K562 (cell line): ENCODE measurements around the gene ST7.

Source experiments
- ELF4 ChIP-seq: fragments of 450-650 bp; formaldehyde crosslinking; IDR thresholded peaks from 2 replicates; pipeline ENCODE4 v1.4.0; 2022; ENCODE audit warnings: missing genetic modification characterization
- MAFK ChIP-seq: IDR thresholded peaks from 2 replicates; pipeline ENCODE4 v1.6.1; 2011; ENCODE audit warnings: low read length, improper control_type of control experiment
- MTA2 ChIP-seq: fragments of 450-650 bp; IDR thresholded peaks from 2 replicates; pipeline ENCODE4 v1.6.1; 2016; ENCODE audit warnings: low read depth
- MYC ChIP-seq, 2 experiments: fragments of 250-450 bp in 1 of 2; sonication (Bioruptor Pico) in 1 of 2; IDR thresholded peaks; 2 replicates each; pipeline versions ENCODE4 v1.5.1 to v1.6.1; 2012 to 2021; ENCODE audit warnings: low read depth in 2 of 2, borderline replicate concordance in 1 of 2, improper control_type of control experiment in 1 of 2, low read length in 1 of 2, mild to moderate bottlenecking in 1 of 2, moderate library complexity in 1 of 2
- NR2C2 ChIP-seq, 2 experiments: fragments of 200-800 bp in 1 of 2; sonication (Bioruptor generic) in 1 of 2; sonication (generic) in 1 of 2; formaldehyde crosslinking in 1 of 2; IDR thresholded peaks; 2 replicates each; pipeline versions ENCODE4 v1.6.1 to v1.8.0; 2016 to 2022; ENCODE audit warnings: mild to moderate bottlenecking in 1 of 2, missing compliant biosample characterization in 1 of 2, missing genetic modification characterization in 1 of 2, missing genetic modification reagents in 1 of 2
- POLR2A ChIP-seq: fragments of 450-650 bp; conservative IDR thresholded peaks from 2 replicates; pipeline ENCODE4 v1.6.1; 2016
- RBM39 ChIP-seq: fragments of 200-400 bp; formaldehyde crosslinking; optimal IDR thresholded peaks from 2 replicates; pipeline ENCODE3; 2018; ENCODE audit warnings: low read depth, low read length
- RFX1 ChIP-seq: fragments of 450-650 bp; IDR thresholded peaks from 2 replicates; pipeline ENCODE4 v1.6.1; 2016; ENCODE audit warnings: mild to moderate bottlenecking, moderate library complexity
- SMARCE1 ChIP-seq: fragments of 450-650 bp; IDR thresholded peaks from 2 replicates; pipeline ENCODE4 v1.7.1; 2016; ENCODE audit warnings: mild to moderate bottlenecking
- ZNF24 ChIP-seq: fragments of 450-650 bp; IDR thresholded peaks from 2 replicates; pipeline ENCODE4 v1.6.1; 2016
- TF ChIP-seq, protein P1 (sequence below), 3 experiments: fragments of 200-800 bp in 1 of 3; sonication (Bioruptor generic) in 1 of 3; sonication (generic) in 1 of 3; formaldehyde crosslinking in 1 of 3; IDR thresholded peaks; 2 replicates each; pipeline versions ENCODE4 v1.6.1 to v1.8.0; 2016 to 2022; ENCODE audit warnings: mild to moderate bottlenecking in 2 of 3, missing compliant biosample characterization in 2 of 3, missing genetic modification characterization in 2 of 3, missing genetic modification reagents in 1 of 3
- TF ChIP-seq, protein P2 (sequence below): sonication (generic); formaldehyde crosslinking; IDR thresholded peaks from 2 replicates; pipeline ENCODE4 v1.5.0; 2020; ENCODE audit warnings: missing genetic modification reagents
- TF ChIP-seq, protein P3 (sequence below), 3 experiments: IDR thresholded peaks in 2 of 3; conservative IDR thresholded peaks in 1 of 3; 2 replicates each; pipeline ENCODE4 v1.5.1; 2011 to 2012; ENCODE audit warnings: low read length in 3 of 3, mild to moderate bottlenecking in 3 of 3, control low read depth in 2 of 3, improper control_type of control experiment in 1 of 3, inconsistent platforms in 1 of 3, low read depth in 1 of 3, mixed read lengths in 1 of 3, moderate library complexity in 1 of 3; ENCODE audit not compliant: insufficient read depth in 2 of 3

DNA sequence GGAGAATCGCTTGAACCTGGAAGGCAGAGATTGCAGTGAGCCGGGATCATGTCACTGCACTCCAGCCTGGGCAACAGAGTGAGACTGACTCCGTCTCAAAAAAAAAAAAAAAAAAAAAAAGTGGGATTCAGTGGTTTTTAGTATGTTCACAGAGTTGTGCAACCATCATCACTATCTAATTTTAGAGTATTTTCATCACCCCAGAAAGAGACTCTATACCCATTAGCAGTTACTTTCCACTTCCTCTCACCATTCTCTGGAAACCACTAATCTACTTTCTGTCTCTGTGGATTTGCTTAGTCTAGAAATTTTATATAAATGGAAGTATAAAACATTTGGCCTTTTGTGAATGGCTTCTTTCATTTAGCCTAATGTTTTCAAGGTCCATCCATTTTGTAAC is 113.4 kb downstream of the ST7 start:
- TF ChIP-seq, protein P1, sequence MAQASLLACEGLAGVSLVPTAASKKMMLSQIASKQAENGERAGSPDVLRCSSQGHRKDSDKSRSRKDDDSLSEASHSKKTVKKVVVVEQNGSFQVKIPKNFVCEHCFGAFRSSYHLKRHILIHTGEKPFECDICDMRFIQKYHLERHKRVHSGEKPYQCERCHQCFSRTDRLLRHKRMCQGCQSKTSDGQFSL (CRISPR knock-in tag; IDR thresholded peaks at IDR 0.05), result no peak
- TF ChIP-seq, protein P1 (tag; IDR thresholded peaks at IDR 0.05), result no peak
- no peak for TF ChIP-seq ZNF24
- TF ChIP-seq ELF4 (CRISPR knock-in tag), result no peak
- TF ChIP-seq RFX1, result no peak
- TF ChIP-seq, protein P2, sequence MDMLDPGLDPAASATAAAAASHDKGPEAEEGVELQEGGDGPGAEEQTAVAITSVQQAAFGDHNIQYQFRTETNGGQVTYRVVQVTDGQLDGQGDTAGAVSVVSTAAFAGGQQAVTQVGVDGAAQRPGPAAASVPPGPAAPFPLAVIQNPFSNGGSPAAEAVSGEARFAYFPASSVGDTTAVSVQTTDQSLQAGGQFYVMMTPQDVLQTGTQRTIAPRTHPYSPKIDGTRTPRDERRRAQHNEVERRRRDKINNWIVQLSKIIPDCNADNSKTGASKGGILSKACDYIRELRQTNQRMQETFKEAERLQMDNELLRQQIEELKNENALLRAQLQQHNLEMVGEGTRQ, result no peak
- TF ChIP-seq, protein P3, sequence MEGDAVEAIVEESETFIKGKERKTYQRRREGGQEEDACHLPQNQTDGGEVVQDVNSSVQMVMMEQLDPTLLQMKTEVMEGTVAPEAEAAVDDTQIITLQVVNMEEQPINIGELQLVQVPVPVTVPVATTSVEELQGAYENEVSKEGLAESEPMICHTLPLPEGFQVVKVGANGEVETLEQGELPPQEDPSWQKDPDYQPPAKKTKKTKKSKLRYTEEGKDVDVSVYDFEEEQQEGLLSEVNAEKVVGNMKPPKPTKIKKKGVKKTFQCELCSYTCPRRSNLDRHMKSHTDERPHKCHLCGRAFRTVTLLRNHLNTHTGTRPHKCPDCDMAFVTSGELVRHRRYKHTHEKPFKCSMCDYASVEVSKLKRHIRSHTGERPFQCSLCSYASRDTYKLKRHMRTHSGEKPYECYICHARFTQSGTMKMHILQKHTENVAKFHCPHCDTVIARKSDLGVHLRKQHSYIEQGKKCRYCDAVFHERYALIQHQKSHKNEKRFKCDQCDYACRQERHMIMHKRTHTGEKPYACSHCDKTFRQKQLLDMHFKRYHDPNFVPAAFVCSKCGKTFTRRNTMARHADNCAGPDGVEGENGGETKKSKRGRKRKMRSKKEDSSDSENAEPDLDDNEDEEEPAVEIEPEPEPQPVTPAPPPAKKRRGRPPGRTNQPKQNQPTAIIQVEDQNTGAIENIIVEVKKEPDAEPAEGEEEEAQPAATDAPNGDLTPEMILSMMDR (IDR thresholded peaks at IDR 0.05 in 2 of 3, conservative IDR thresholded peaks at IDR 0.05 in 1 of 3; ENCODE audit: insufficient read depth in 2 of 3, low read depth in 1 of 3, low read length in 3 of 3), result no peak
- TF ChIP-seq MTA2, result no peak
- TF ChIP-seq MYC (IDR thresholded peaks at IDR 0.05; ENCODE audit: low read depth, low read length), result no peak
- no peak for TF ChIP-seq MYC (CRISPR knock-in tag; IDR thresholded peaks at IDR 0.05; ENCODE audit: borderline replicate concordance, low read depth)
- TF ChIP-seq POLR2A, result no peak
- TF ChIP-seq RBM39, result no peak
- TF ChIP-seq NR2C2 (CRISPR knock-in tag; IDR thresholded peaks at IDR 0.05), result no peak
- TF ChIP-seq NR2C2 (tag; IDR thresholded peaks at IDR 0.05), result no peak
- TF ChIP-seq SMARCE1, result no peak
- TF ChIP-seq MAFK, result no peak
